NCI-H146 treated with DMSO at 0.1 percent for 48 hours (cell line): Measurements from ENCODE around the gene TNS1.

Experiments
- DNase-seq: peaks from one replicate; lab custom pipeline; 2025; ENCODE audit not compliant: unreplicated experiment; lab: John Stamatoyannopoulos, UW

The TNS1 gene

DNA sequence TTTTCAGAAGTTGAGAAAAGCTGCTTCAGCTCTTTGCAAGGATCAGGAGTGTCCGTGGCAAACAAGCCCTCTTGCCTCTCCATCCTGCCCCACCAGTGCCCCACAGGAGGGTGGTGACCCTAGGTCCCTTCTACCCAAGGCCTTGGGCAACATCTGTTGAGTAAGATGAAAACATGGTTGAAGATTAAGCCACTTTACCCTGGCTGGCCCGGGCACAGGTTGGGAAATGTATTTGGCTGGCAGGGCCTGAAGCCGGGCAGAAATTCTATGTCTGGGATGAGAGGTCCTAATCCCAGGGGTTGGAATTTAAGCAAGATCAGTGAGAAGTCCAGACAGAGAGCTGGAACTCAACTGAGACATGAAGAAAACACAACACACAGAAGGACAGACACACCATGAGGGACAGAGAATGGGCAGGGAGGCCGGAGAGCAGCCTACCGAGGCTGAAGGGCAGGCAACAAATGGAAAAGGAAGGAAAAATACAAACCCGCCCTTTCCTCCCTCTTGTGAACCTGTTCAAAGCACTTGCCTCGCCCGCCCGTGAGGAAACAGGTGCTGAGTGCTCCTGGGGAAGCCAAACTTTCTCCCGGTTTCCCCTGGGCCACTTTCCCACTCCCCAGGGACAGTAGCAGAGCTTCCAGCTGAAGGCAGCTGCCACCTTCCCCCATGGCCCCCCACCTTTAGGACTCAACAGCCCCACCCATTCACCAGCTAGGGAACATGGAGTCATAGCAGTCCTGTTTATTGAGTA is 86.1 kb downstream of the TNS1 start:
- DNase-seq = no peak

- DNase-seq = no peak
Observed at GRCh38 chr2:217915706-217916105, 87.1 kb downstream of the TNS1 start.

DNA sequence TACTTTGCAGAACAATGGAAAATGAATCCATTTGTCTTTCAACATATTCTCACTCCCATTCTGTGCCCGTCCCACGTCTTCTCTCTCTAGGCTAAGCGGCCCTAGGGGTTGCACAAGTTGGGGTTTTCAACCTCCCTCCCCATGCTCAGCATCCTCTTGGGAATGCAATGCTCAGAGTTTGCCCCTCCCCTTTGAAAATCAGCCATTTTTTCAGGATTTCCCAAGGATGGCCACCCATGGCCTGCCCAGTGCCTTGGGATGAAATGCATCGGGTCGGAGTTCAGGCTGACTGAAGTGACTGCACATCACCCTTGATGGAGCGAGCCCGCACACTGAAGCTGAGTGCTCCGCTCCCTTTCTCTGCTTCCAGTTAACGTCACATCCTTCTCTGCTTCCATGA is 87.9 kb downstream of the TNS1 start:
- no peak for DNase-seq

- DNase-seq = no peak
Observed at GRCh38 chr2:217914078-217914477, 88.7 kb downstream of the TNS1 start.

DNA sequence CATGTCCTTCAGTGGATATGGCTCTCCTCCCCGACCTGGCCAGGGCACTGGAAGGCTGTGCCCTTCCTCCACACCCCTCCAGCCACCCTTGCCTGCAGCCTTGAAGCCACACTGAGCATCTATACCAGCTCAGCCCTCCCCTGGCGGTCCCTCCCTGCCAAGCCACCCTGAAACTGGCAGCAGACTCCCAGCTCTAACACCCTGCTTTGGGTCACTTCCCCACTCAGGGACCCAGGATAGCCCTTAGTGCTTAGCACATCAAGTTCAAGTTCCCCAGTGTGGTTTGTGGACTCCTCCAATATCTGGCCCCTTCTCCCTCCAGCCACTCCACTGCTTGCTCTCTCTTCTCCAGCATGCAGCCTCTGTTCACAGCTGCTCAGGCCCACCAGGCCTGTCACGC is 89.4 kb downstream of the TNS1 start:
- DNase-seq = no peak

GRCh38 chr2:217912098-217913024 is 90.4 kb downstream of the TNS1 start:
- DNase-seq = no peak

- no peak for DNase-seq
Observed at GRCh38 chr2:217911283-217912097, 91.3 kb downstream of the TNS1 start.

DNA sequence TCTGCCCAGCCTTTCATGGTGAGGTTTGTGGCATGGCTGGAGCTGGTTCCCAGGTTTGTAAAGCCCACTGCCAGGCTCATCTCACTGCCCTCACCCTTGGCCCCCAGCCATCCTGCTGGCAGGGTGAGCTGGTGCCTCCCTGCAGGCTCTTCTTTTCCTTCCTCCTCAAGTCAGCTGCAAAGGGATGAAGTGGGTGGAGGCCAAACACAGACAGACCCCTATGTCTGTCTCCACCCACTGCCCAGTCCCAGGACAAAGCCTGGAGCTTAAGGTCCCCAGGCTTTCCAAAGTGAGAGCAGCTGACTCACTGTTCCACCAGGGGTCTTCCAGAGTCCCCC is 92.0 kb downstream of the TNS1 start:
- DNase-seq = no peak

GRCh38 chr2:217909156-217909820 is 93.5 kb downstream of the TNS1 start:
- no peak for DNase-seq

DNA sequence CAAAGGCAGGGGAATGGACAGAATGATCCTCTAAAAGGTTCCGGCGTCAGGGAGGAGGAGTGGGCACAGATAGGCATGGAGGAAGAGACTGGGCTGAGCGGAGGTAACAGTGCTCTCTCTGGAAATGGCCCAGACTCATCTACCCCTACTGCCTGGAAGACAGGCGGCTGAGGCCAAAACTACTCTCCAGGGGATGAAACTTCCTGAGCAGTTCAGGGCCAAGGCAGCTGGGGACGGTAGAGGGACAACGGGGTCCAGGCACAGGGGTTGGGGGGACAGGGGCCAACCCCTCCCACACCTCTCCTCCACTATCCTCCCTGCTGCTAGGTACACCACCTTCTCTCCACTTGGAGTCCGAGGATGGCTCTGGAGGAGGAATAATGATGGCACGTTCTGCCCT is 94.3 kb downstream of the TNS1 start:
- DNase-seq = no peak

- DNase-seq = no peak
Observed at GRCh38 chr2:217907266-217907665, 95.5 kb downstream of the TNS1 start.

DNA sequence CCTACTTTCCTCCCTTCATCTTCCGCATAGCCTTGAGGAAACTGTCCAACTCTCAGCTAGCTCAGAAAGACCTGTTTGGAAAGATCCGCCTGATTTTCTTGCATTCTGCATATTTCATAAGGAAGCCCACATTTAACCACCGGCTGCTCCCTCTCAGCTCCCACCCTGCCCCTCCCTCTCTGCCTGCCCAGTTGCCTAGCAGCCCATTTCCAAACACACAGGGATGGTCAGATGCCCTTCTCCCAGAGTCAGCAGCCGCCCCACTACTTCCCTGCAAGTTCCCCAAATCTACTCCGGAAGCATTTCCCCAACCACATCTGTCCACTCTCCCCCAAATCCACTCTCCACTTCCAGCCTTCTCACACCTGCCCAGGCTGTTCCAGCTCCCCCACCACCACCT is 96.0 kb downstream of the TNS1 start:
- no peak for DNase-seq

GRCh38 chr2:217905896-217906295 is 96.9 kb downstream of the TNS1 start:
- DNase-seq = no peak

- DNase-seq = no peak
Observed at GRCh38 chr2:217905395-217905794, 97.4 kb downstream of the TNS1 start.

DNA sequence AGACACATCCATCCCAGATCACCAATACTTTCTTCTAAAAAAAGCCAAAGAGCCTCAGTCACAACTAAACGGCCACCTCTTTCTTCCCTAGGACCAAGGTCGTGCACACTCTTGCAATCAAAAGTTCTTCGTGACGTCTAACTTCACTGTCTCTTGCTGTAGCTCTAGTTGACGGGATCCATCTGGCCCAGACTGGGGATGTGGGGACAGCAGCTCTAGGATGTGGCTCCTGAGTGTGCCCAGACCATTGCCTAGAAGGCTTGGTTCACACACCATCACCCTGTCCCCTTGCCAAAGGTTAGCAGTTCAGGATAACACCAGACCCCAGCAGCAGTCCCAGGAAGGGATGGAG is 98.2 kb downstream of the TNS1 start:
- no peak for DNase-seq

DNA sequence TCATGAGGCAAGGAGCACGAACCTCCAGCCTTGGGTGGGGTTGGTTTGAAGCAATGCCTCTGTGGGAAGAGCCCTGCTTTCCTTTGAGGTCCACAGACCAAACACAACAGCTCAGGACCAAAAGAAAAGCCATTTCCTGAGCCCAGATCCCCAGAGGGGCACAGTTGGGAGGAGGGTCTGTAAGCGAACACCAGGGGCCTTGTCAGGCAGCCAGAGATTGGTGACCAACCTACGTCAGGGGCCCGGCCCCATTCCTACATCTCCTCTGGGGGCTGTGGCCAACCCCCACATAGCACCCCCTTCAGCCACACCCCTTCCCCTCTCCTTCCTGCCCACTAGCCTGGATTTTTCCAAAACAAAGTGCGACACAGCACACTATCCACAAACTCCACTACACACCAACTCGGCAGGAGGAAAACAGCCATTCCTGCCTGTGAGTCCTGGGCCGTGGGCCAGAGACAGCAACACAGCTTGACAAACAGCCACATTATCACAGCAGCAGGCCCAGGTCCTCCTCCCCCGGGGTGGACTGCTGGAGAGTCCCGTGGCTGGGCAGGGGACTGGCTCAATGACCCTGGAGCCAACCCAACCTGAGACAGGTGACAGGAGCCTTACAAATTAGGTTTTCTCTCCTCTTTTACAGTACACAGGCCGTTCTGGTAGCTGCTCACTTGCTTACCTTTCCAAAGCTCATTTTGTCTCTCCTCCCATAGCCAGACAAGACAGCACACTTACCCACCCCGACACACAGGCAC is 98.8 kb downstream of the TNS1 start:
- DNase-seq = no peak

DNA sequence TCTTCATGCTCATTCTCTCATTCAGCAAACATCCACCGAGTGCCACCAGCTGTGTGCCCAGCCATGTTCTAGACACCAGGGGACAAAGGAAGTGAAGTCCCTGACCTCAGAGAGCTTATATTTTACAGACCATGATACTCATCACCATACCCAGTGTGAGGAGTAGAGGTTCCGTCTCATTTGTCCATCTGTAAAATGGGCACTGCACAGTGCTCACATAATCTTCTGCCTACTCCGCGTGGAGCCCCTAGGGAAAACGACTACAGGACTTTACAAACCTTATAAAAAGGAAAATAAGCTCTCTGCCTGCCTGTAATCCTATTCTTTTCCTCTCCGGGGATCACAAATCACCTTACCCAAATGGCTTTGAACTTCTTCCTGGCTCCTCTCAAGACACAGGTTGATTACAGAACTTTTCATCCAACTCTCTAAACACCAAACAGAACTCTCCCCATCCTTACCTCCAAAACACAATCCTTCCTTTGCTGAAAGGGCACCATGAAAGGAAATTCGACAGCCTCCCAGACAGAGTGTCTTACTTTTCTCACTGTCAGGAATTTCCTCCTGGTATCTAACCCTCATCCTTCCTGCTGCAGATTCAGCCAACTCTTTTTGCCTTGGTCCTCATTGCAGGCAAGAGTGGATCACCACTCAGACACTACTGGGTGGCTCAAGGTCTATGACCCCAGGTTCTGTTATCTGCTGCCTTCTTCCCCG is 99.5 kb downstream of the TNS1 start:
- DNase-seq = no peak

DNA sequence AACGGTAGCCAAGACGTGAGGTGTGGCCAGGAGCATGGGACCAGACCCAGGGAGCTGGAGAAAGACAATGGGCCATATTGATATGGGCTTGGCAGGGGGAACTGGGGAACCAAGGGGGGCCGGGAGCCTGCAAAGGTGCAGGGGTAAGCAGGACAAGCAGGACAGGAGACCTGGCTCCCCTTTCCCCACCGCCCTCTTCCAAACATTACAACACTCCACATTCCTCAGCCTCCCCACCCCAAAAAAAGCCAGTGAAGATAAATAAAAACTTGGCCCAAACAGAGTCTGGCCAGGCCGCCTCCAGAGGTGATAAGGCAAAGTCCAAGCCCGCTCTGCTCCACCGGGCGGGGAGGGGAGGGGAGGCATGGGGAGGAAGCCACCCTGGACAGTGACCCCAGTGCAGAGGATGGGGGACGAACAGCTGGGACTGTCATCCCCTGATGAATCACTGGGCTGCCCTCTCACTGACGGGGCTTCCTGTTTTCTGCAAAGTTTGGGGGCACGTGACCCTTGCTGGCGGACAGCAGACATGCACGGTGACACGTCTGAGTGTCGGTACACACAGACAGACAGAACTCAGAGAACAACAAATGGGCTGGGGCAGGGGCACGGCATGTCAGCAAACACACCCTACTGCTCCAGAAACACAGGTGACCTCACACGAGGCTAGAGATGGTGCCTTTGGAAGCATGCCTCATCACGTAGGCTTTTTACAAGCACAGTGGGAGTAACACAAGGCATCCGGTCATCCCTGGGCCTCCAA is 100.2 kb downstream of the TNS1 start:
- no peak for DNase-seq

DNA sequence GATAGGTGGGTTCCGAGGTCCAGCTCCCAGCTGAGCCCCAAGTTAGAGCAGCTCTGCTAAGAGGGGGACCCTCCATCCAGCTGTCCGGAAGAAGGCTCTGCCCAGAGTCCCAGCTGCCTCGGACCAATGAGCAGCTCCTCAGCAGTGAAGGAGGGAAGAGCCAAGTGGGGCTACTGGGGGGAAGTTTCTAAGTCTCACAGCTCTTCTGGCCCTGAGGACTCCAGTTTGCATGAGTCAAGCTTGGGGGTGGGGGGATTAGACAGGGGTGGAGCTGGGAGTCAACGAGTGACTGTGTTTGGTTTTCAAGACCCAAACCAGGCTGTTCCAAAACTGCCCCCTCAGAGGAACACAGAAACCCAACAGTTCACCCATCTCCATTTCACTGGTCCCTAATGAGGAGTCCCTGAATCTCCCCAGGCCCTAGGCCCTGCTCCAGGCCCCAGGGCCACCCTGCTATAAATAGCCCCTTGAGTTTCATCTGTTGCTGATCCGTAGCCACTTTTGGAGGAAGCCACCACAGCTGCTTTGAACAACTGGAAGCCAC is 100.9 kb downstream of the TNS1 start:
- DNase-seq = no peak
